Measurements from ENCODE around the gene EPHB6. TPM values are rescaled to one million over a fixed set of nuclear protein-coding genes. Genes with fewer than 3 reads are reported as not detected.
A peak's percentile ranks its signal among the peaks of the same experiment; 100 is the strongest.

Gene EPHB6
- total RNA-seq, 3 donors from 2014 or later, result 5.2 to 29.8 (median 29.6) TPM

DNA sequence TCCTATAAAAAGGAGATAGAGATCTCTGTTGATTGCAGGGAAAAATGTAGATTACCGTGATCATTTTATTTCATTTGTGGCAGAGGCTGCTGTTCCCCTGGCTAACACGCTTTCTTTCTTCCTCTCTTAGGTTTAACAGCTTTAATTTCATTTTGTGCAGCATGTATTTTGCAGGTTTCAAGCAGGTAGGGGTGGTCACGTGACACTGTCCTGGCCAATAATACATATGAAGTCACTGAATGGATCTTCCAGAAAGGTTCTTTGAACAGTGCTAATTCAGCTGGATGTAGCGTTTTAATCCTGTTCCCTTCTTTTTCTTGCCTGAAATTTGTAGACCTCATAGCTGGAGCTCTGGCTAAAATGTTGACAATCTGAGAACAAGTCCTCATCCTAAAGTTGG lies 3.6 kb upstream of the EPHB6 start:
- H3K4me1 ChIP-seq, result peaks cover 0 to 3% of the 10 kb centered on the region in 2 donors
- H3K9me3 ChIP-seq, result no peaks in the 10 kb centered on the region
- no peaks in the 10 kb centered on the region for H3K27me3 ChIP-seq
- no peak overlapping the region for H3K27ac ChIP-seq
- H3K4me3 ChIP-seq, result no peak overlapping the region
- no peak for TF ChIP-seq CTCF (IDR thresholded peaks at IDR 0.05)
- no peak for TF ChIP-seq POLR2A (IDR thresholded peaks at IDR 0.05)
- intact Hi-C loops (cut with DNase I; ENCODE audit: low total_unique reads), result no loop called here
- no peak for DNase-seq (ENCODE audit: low spot score in 2 of 2)
- no peaks in the 10 kb centered on the region for H3K36me3 ChIP-seq

DNA sequence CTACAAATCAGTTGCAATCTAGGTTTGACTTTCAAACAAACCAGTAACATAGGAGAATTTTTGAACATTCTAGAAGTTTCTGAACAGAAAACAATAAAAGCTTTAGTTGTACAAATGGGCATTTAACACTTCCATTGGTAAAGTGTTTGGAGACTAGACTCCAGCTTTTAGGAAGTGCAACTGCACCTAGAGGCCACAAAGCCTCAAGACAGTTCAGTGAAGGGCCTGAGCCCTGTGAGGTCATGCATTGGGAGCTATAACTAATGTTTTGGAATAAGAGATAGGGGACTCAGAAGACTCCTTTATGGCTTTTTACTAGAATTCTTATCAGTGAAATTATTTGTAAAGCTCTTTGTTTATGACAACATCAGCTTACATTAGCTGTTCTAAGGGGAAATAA lies 3.0 kb upstream of the EPHB6 start:
- no peak for DNase-seq (ENCODE audit: low spot score in 2 of 2)
- H3K27ac ChIP-seq, result no peak overlapping the region
- H3K36me3 ChIP-seq, result no peaks in the 10 kb centered on the region
- intact Hi-C loops (cut with DNase I; ENCODE audit: low total_unique reads), result no loop called here
- H3K4me1 ChIP-seq, result peaks cover 0 to 3% of the 10 kb centered on the region in 2 donors
- no peak overlapping the region for H3K4me3 ChIP-seq
- H3K9me3 ChIP-seq, result no peaks in the 10 kb centered on the region
- TF ChIP-seq POLR2AphosphoS5 (IDR thresholded peaks at IDR 0.05) (no peak), POLR2A (IDR thresholded peaks at IDR 0.05) (no peak), CTCF (IDR thresholded peaks at IDR 0.05) (no peak)
- no peaks in the 10 kb centered on the region for H3K27me3 ChIP-seq

GRCh38 chr7:142853739-142854371 lies 1.0 kb upstream of the EPHB6 start:
- H3K9me3 ChIP-seq, result no peaks in the 10 kb centered on the region
- H3K36me3 ChIP-seq, result no peaks in the 10 kb centered on the region
- TF ChIP-seq CTCF (IDR thresholded peaks at IDR 0.05), result peak; percentile 28 to 85 (median 79)
- TF ChIP-seq POLR2A (IDR thresholded peaks at IDR 0.05), result no peak
- TF ChIP-seq POLR2AphosphoS5 (IDR thresholded peaks at IDR 0.05), result no peak
- H3K27ac ChIP-seq, result peak overlapping the region; percentile 66 to 82
- peaks cover 0 to 3% of the 10 kb centered on the region in 2 donors for H3K4me1 ChIP-seq
- intact Hi-C loops (cut with DNase I; ENCODE audit: low total_unique reads), result no loop called here
- DNase-seq (ENCODE audit: low spot score in 2 of 2), result no peak
- H3K4me3 ChIP-seq, result peak overlapping the region; percentile 58 to 93 (median 75)
- H3K27me3 ChIP-seq, result no peaks in the 10 kb centered on the region

DNA sequence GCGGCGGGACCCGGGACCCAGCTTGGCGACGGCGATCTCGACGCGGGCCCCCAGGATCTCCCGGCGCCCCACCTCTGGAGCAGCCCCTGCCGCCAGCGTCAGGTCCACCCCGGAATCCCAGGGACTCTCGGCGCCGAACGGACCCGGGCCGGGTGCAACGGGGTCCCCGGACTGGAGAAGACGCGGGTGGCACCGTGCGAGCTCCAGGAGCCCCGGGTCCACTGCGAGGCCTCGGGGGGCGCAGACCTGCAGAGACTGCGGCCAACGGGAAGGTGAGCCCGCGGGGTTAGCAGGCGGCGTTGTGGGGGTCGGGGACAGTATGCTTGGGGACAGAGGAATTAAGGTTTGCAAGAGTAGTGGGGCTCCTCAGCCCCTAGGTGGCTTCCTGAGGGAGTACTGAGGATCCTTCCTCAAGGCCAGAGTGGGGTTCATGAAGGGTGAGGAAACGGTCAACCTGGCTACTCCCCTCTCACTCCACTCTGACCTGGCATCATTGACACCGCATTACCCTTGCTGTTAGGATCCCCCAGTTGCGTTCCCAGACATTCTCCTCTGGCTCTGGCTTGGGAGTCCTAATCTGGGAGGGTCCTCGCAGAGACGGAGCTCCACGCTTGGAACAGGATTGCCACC lies 353 bp downstream of the EPHB6 start:
- no peak for DNase-seq (ENCODE audit: low spot score in 2 of 2)
- intact Hi-C loops (cut with DNase I; ENCODE audit: low total_unique reads), result no loop called here
- H3K27me3 ChIP-seq, result no peaks in the 10 kb centered on the region
- H3K4me1 ChIP-seq, result peaks cover 0 to 3% of the 10 kb centered on the region in 2 donors
- H3K27ac ChIP-seq, result peak overlapping the region; percentile 66 to 82
- no peak for TF ChIP-seq POLR2AphosphoS5 (IDR thresholded peaks at IDR 0.05)
- TF ChIP-seq CTCF (IDR thresholded peaks at IDR 0.05), result no peak
- TF ChIP-seq POLR2A (IDR thresholded peaks at IDR 0.05), result no peak
- H3K36me3 ChIP-seq, result no peaks in the 10 kb centered on the region
- peak overlapping the region; percentile 58 to 93 (median 75) for H3K4me3 ChIP-seq
- H3K9me3 ChIP-seq, result no peaks in the 10 kb centered on the region

- H3K9me3 ChIP-seq, result no peaks in the 10 kb centered on the region
- H3K4me3 ChIP-seq, result peak overlapping the region; percentile 58 to 93 (median 75)
- H3K27ac ChIP-seq, result peak overlapping the region in 1 of 2 donors; percentile 82
- intact Hi-C loops (cut with DNase I; ENCODE audit: low total_unique reads), result no loop called here
- peaks cover 0 to 3% of the 10 kb centered on the region in 2 donors for H3K4me1 ChIP-seq
- no peak for TF ChIP-seq CTCF (IDR thresholded peaks at IDR 0.05)
- TF ChIP-seq POLR2AphosphoS5 (IDR thresholded peaks at IDR 0.05), result peak in 1 of 3 donors; percentile 39
- no peaks in the 10 kb centered on the region for H3K36me3 ChIP-seq
- no peaks in the 10 kb centered on the region for H3K27me3 ChIP-seq
- DNase-seq (ENCODE audit: low spot score in 2 of 2), result peak in 1 of 2 donors; percentile 48
Measured at GRCh38 chr7:142855756-142856564, 1.1 kb downstream of the EPHB6 start.

Data from breast epithelium (tissue), 4 donors.